Measurements from ENCODE around the gene INTS1.

Gene INTS1

GRCh38 chr7:1494866-1495563 lies 9.2 kb downstream of the INTS1 start:
- CTCF ChIA-PET = no interaction called here
- TF ChIP-seq CTCF (IDR thresholded peaks at IDR 0.05; ENCODE audit: control extremely low read depth, extremely low read depth, low read depth, missing control alignments) = no peak
- POLR2A ChIA-PET = no interaction called here
- no peak for DNase-seq (ENCODE audit: extremely low spot score)

GRCh38 chr7:1494447-1494846 lies 9.7 kb downstream of the INTS1 start:
- CTCF ChIA-PET = no interaction called here
- no peak for TF ChIP-seq CTCF (IDR thresholded peaks at IDR 0.05; ENCODE audit: control extremely low read depth, extremely low read depth, low read depth, missing control alignments)
- POLR2A ChIA-PET = no interaction called here
- no peak for DNase-seq (ENCODE audit: extremely low spot score)

- ChIA-PET CTCF (interaction anchor here (0.8 to 1.7 kb wide), 2 partner anchors 10 to 20 kb away, joined by 3 to 5 read pairs; partner anchors contain the start of gene INTS1), POLR2A (interaction anchor here (0.6 kb wide), 1 partner anchor 16 kb away, joined by 6 read pairs; no protein-coding TSS in a partner anchor)
- DNase-seq (ENCODE audit: extremely low spot score) = no peak
- no peak for TF ChIP-seq CTCF (IDR thresholded peaks at IDR 0.05; ENCODE audit: control extremely low read depth, extremely low read depth, low read depth, missing control alignments)
These were observed 10.6 kb downstream of the INTS1 start for GRCh38 chr7:1493571-1493970.

- DNase-seq (ENCODE audit: extremely low spot score) = no peak
- CTCF ChIA-PET = interaction anchor here (0.8 to 1.7 kb wide), 2 partner anchors 11 to 19 kb away, joined by 3 to 5 read pairs; partner anchors contain the start of gene INTS1
- TF ChIP-seq CTCF (IDR thresholded peaks at IDR 0.05; ENCODE audit: control extremely low read depth, extremely low read depth, low read depth, missing control alignments) = no peak
- POLR2A ChIA-PET = no interaction called here
These were observed 11.1 kb downstream of the INTS1 start for GRCh38 chr7:1493129-1493528.

GRCh38 chr7:1492640-1493039 lies 11.5 kb downstream of the INTS1 start:
- ChIA-PET POLR2A (no interaction called here), CTCF (interaction anchor here (0.8 to 1.7 kb wide), 2 partner anchors 11 to 19 kb away, joined by 3 to 5 read pairs; partner anchors contain the start of gene INTS1)
- DNase-seq (ENCODE audit: extremely low spot score) = no peak
- TF ChIP-seq CTCF (IDR thresholded peaks at IDR 0.05; ENCODE audit: control extremely low read depth, extremely low read depth, low read depth, missing control alignments) = no peak

GRCh38 chr7:1492221-1492620 lies 12.0 kb downstream of the INTS1 start:
- no peak for TF ChIP-seq CTCF (IDR thresholded peaks at IDR 0.05; ENCODE audit: control extremely low read depth, extremely low read depth, low read depth, missing control alignments)
- ChIA-PET POLR2A (no interaction called here), CTCF (interaction anchor here (1.0 kb wide), 1 partner anchor 8 kb away, joined by 3 read pairs; no protein-coding TSS in a partner anchor)
- no peak for DNase-seq (ENCODE audit: extremely low spot score)

All from GM10248 (cell line).